H9 (cell line): ENCODE data around the gene DUSP28. TPM values are rescaled to one million over a fixed set of nuclear protein-coding genes. Genes with fewer than 3 reads are reported as not detected.

ENCODE experiments used
- DNase-seq: peaks from one replicate; pipeline ENCODE4 v3.0.0-alpha.2; 2017
- H2AFZ ChIP-seq: one replicate; pipeline ENCODE4 v1.6.1; 2013; ENCODE audit warnings: mild to moderate bottlenecking, low read length, control low read depth, moderate library complexity
- H2AK5ac ChIP-seq: 2 replicates; pipeline ENCODE4 v1.6.1; 2013; ENCODE audit warnings: low read length, control low read depth, mixed read lengths; ENCODE audit not compliant: insufficient read length
- H2BK120ac ChIP-seq: one replicate; pipeline ENCODE4 v1.6.1; 2013; ENCODE audit warnings: low read depth, mild to moderate bottlenecking, low read length, control low read depth, inconsistent platforms; ENCODE audit not compliant: poor library complexity, severe bottlenecking
- H2BK12ac ChIP-seq: 2 replicates; pipeline ENCODE4 v1.6.1; 2013; ENCODE audit warnings: low read length, control low read depth, mixed read lengths, low read depth; ENCODE audit not compliant: insufficient read length
- H2BK15ac ChIP-seq: 2 replicates; pipeline ENCODE4 v1.6.1; 2013; ENCODE audit warnings: low read depth, low read length, control low read depth
- H2BK20ac ChIP-seq: one replicate; pipeline ENCODE4 v1.6.1; 2013; ENCODE audit warnings: low read depth, mild to moderate bottlenecking, low read length, control low read depth, inconsistent platforms; ENCODE audit not compliant: poor library complexity, severe bottlenecking
- H2BK5ac ChIP-seq: 2 replicates; pipeline ENCODE4 v1.6.1; 2013; ENCODE audit warnings: low read length, control low read depth, mixed read lengths; ENCODE audit not compliant: insufficient read length
- H3K14ac ChIP-seq: 2 replicates; pipeline ENCODE4 v1.6.1; 2013; ENCODE audit warnings: low read length, control low read depth; ENCODE audit not compliant: insufficient read depth
- H3K18ac ChIP-seq: 2 replicates; pipeline ENCODE4 v1.6.1; 2013; ENCODE audit warnings: low read depth, mild to moderate bottlenecking, mixed read lengths, low read length, control low read depth; ENCODE audit not compliant: insufficient read length
- H3K23ac ChIP-seq: 2 replicates; pipeline ENCODE4 v1.6.1; 2013; ENCODE audit warnings: low read length, control low read depth, mixed read lengths, low read depth; ENCODE audit not compliant: insufficient read length
- H3K23me2 ChIP-seq: 2 replicates; pipeline ENCODE4 v1.6.1; 2013; ENCODE audit warnings: low read depth, mild to moderate bottlenecking, mixed read lengths, low read length, control low read depth; ENCODE audit not compliant: insufficient read length, poor library complexity, severe bottlenecking
- H3K27ac ChIP-seq: 2 replicates; pipeline ENCODE4 v1.5.1; 2013; ENCODE audit warnings: low read length, control low read depth, mixed read lengths, low read depth; ENCODE audit not compliant: insufficient read length
- H3K27me3 ChIP-seq: 2 replicates; pipeline ENCODE4 v1.6.1; 2013; ENCODE audit warnings: low read length, control low read depth, inconsistent platforms; ENCODE audit not compliant: insufficient read depth
- H3K4ac ChIP-seq: 2 replicates; pipeline ENCODE4 v1.6.1; 2013; ENCODE audit warnings: low read depth, mild to moderate bottlenecking, control low read depth, inconsistent platforms, low read length, moderate library complexity
- H3K4me1 ChIP-seq: 2 replicates; pipeline ENCODE4 v1.6.1; 2013; ENCODE audit warnings: low read length, control low read depth, inconsistent platforms; ENCODE audit not compliant: insufficient read depth
- H3K4me2 ChIP-seq: 2 replicates; pipeline ENCODE4 v1.6.1; 2013; ENCODE audit warnings: low read length, control low read depth, mixed read lengths; ENCODE audit not compliant: insufficient read length, insufficient read depth
- H3K56ac ChIP-seq: 2 replicates; pipeline ENCODE4 v1.6.1; 2013; ENCODE audit warnings: low read depth, mild to moderate bottlenecking, mixed read lengths, low read length, control low read depth; ENCODE audit not compliant: insufficient read length
- H3K79me1 ChIP-seq: 2 replicates; pipeline ENCODE4 v1.6.1; 2013; ENCODE audit warnings: low read depth, mild to moderate bottlenecking, moderate library complexity, low read length, control low read depth, inconsistent platforms; ENCODE audit not compliant: insufficient read depth, poor library complexity, severe bottlenecking
- H3K79me2 ChIP-seq: 2 replicates; pipeline ENCODE4 v1.6.1; 2013; ENCODE audit warnings: low read length, control low read depth, inconsistent platforms; ENCODE audit not compliant: insufficient read depth
- H3K9ac ChIP-seq: 2 replicates; pipeline ENCODE4 v1.6.1; 2013; ENCODE audit warnings: low read length, control low read depth, mixed read lengths; ENCODE audit not compliant: insufficient read length; ENCODE audit errors: extremely low read depth
- H3K9me3 ChIP-seq: one replicate; pipeline ENCODE4 v1.6.1; 2013; ENCODE audit warnings: low read depth, low read length, inconsistent platforms; ENCODE audit not compliant: control insufficient read depth
- H3T11ph ChIP-seq: one replicate; pipeline ENCODE4 v1.6.1; 2013; ENCODE audit warnings: mild to moderate bottlenecking, low read length, control low read depth, inconsistent platforms
- H4K20me1 ChIP-seq: one replicate; pipeline ENCODE4 v1.6.1; 2013; ENCODE audit not compliant: control insufficient read depth, insufficient read length, insufficient read depth
- H4K5ac ChIP-seq: 2 replicates; pipeline ENCODE4 v1.6.1; 2013; ENCODE audit warnings: low read depth, mild to moderate bottlenecking, mixed read lengths, low read length, control low read depth; ENCODE audit not compliant: insufficient read length
- H4K8ac ChIP-seq: replicated peaks from 2 replicates; pipeline ENCODE4 v1.6.1; 2013; ENCODE audit warnings: low read length, control low read depth, mixed read lengths, low read depth; ENCODE audit not compliant: insufficient read length
- H4K91ac ChIP-seq: 2 replicates; pipeline ENCODE4 v1.6.1; 2013; ENCODE audit warnings: low read depth, mild to moderate bottlenecking, moderate library complexity, mixed read lengths, low read length, control low read depth; ENCODE audit not compliant: insufficient read length
- H3K27ac Mint-ChIP-seq, 3 experiments: 2 replicates in 2 of 3; 3 replicates in 1 of 3; pipeline ENCODE4 v1.8.0; 2020 to 2021; ENCODE audit warnings: mixed read lengths in 3 of 3, mild to moderate bottlenecking in 1 of 3, moderate library complexity in 1 of 3
- H3K27me3 Mint-ChIP-seq: 2 replicates; pipeline ENCODE4 v1.8.0; 2021; ENCODE audit warnings: low read depth, mild to moderate bottlenecking, moderate library complexity, mixed read lengths
- H3K36me3 Mint-ChIP-seq, 3 experiments: 2 replicates in 2 of 3; 3 replicates in 1 of 3; pipeline ENCODE4 v1.8.0; 2020 to 2021; ENCODE audit warnings: low read depth in 3 of 3, mixed read lengths in 3 of 3; ENCODE audit not compliant: insufficient read depth in 1 of 3
- H3K4me1 Mint-ChIP-seq, 2 experiments: 2 replicates each; pipeline ENCODE4 v1.8.0; 2020; ENCODE audit warnings: mixed read lengths in 2 of 2
- H3K4me3 Mint-ChIP-seq, 2 experiments: 2 replicates in 1 of 2; 3 replicates in 1 of 2; pipeline ENCODE4 v1.8.0; 2020 to 2021; ENCODE audit warnings: mild to moderate bottlenecking in 2 of 2, mixed read lengths in 2 of 2, moderate library complexity in 1 of 2
- H3K9me3 Mint-ChIP-seq, 2 experiments: 2 replicates in 1 of 2; 3 replicates in 1 of 2; pipeline ENCODE4 v1.8.0; 2020; ENCODE audit warnings: mild to moderate bottlenecking in 2 of 2, mixed read lengths in 2 of 2, moderate library complexity in 1 of 2
- CTCF ChIP-seq: fragments of 200-600 bp; sonication (generic); conservative IDR thresholded peaks from 3 replicates; pipeline ENCODE4 v1.8.0; 2021; ENCODE audit warnings: antibody characterized with exemption, mild to moderate bottlenecking
- WGBS: extraction: QIAGEN DNeasy Blood & Tissue Kit; methylation state at CpG from one replicate; pipeline ENCODE4 v1.1.7; 2013; ENCODE audit warnings: missing lambda C conversion rate, low lambda C conversion rate, mixed read lengths; ENCODE audit not compliant: insufficient read length; ENCODE audit errors: extremely low coverage; 5-methylcytosine and 5-hydroxymethylcytosine counted together
- total RNA-seq: library from RNA; stranded (reverse); gene quantifications from 2 replicates; pipeline ENCODE4 v1.2.1, GENCODE V29; 2021

DUSP28 gene
- total RNA-seq, 1 experiment from 2014 or later: 1.6 TPM

- Mint-ChIP-seq H3K9me3 (no peaks in the 10 kb centered on the region), H3K4me3 (no peak overlapping the region), H3K27me3 (peaks cover 8% of the 10 kb centered on the region), H3K36me3 (peaks cover 0 to 7% (median 0%) of the 10 kb centered on the region in 3 experiments; a peak in 2 of 7 replicates), H3K27ac (no peak overlapping the region), H3K4me1 (no peaks in the 10 kb centered on the region; a peak in 1 of 4 replicates)
- no peaks in the 10 kb centered on the region for H3K4me1 ChIP-seq
- H3K14ac ChIP-seq: no peak overlapping the region
- no CpG with 5 or more reads among the region's 10 CpGs for WGBS
- H3T11ph ChIP-seq: no peak overlapping the region
- H3K27ac ChIP-seq: no peak overlapping the region
- H2BK20ac ChIP-seq: no peak overlapping the region
- no peak overlapping the region for H4K8ac ChIP-seq
- no peaks in the 10 kb centered on the region for H3K27me3 ChIP-seq
- H2AFZ ChIP-seq: no peak overlapping the region
- no peak overlapping the region for H2AK5ac ChIP-seq
- H2BK12ac ChIP-seq: no peak overlapping the region
- H3K23ac ChIP-seq: no peak overlapping the region
- no peak overlapping the region for H2BK5ac ChIP-seq
- H3K4me2 ChIP-seq: no peak overlapping the region
- no peak overlapping the region for H3K56ac ChIP-seq
- no peak overlapping the region for H3K9ac ChIP-seq
- no peak overlapping the region for H3K4ac ChIP-seq
- H3K9me3 ChIP-seq: no peaks in the 10 kb centered on the region
- H3K79me1 ChIP-seq: no peaks in the 10 kb centered on the region
- H2BK15ac ChIP-seq: no peak overlapping the region
- no peaks in the 10 kb centered on the region for H4K20me1 ChIP-seq
- no peak for DNase-seq
- H3K23me2 ChIP-seq: no peaks in the 10 kb centered on the region
- no peaks in the 10 kb centered on the region for H3K79me2 ChIP-seq
- H4K5ac ChIP-seq: no peak overlapping the region
- no peak overlapping the region for H4K91ac ChIP-seq
- TF ChIP-seq CTCF: no peak
- H2BK120ac ChIP-seq: no peak overlapping the region
- H3K18ac ChIP-seq: no peak overlapping the region
These were observed 43.7 kb downstream of the DUSP28 start for GRCh38 chr2:240603846-240604245.
